ENCODE data around the gene UBE2E3.

The UBE2E3 gene

GRCh38 chr2:181111059-181111458 is 130.7 kb downstream of the UBE2E3 start:
- no peaks in the 10 kb centered on the region for H3K36me3 ChIP-seq (ENCODE audit: control insufficient read depth in 1 of 2, insufficient read depth in 2 of 2, low read length in 2 of 2)
- H4K8ac ChIP-seq (ENCODE audit: low read depth, low read length), result no peak overlapping the region
- H3K27me3 ChIP-seq (ENCODE audit: insufficient read depth, low read length), result no peaks in the 10 kb centered on the region
- no peak overlapping the region for H3K4me3 ChIP-seq (ENCODE audit: low read depth, low read length)
- H4K91ac ChIP-seq (ENCODE audit: low read depth, low read length), result no peak overlapping the region
- H3K23ac ChIP-seq (ENCODE audit: low read length), result no peak overlapping the region
- no peak overlapping the region for H2AFZ ChIP-seq (ENCODE audit: insufficient read depth, low read length, poor library complexity)
- H3K18ac ChIP-seq (ENCODE audit: low read length), result no peak overlapping the region
- H3K79me2 ChIP-seq (ENCODE audit: control insufficient read depth, insufficient read depth, low read length, poor library complexity), result no peaks in the 10 kb centered on the region
- no CpG with 5 or more reads among the region's 2 CpGs for WGBS (ENCODE audit: extremely low coverage, insufficient coverage, insufficient read length)
- no peaks in the 10 kb centered on the region for H3K9me3 ChIP-seq (ENCODE audit: insufficient read depth, low read depth, low read length)
- no peak overlapping the region for H2AK5ac ChIP-seq (ENCODE audit: low read length)
- H3K4me1 ChIP-seq (ENCODE audit: control insufficient read depth in 1 of 2, insufficient read depth in 2 of 2, low read length in 2 of 2), result no peaks in the 10 kb centered on the region
- DNase-seq, result no peak
- no peak overlapping the region for H3K9ac ChIP-seq (ENCODE audit: low read length)
- no peak overlapping the region for H2BK120ac ChIP-seq (ENCODE audit: insufficient read depth, low read length, poor library complexity)
- H4K12ac ChIP-seq (ENCODE audit: low read depth, low read length), result no peak overlapping the region
- H3K14ac ChIP-seq (ENCODE audit: low read length), result no peak overlapping the region
- no peak overlapping the region for H2BK5ac ChIP-seq (ENCODE audit: low read depth, low read length, poor library complexity)
- no peak overlapping the region for H3K4ac ChIP-seq (ENCODE audit: low read depth, low read length)
- H2BK12ac ChIP-seq (ENCODE audit: low read length), result no peak overlapping the region
- H3K79me1 ChIP-seq (ENCODE audit: low read length), result no peaks in the 10 kb centered on the region
- no peak overlapping the region for H3K4me2 ChIP-seq (ENCODE audit: low read length)
- H3K27ac ChIP-seq (ENCODE audit: low read depth, low read length), result no peak overlapping the region

GRCh38 chr2:181112916-181113315 is 132.5 kb downstream of the UBE2E3 start:
- H4K12ac ChIP-seq (ENCODE audit: low read depth, low read length), result no peak overlapping the region
- H3K36me3 ChIP-seq (ENCODE audit: control insufficient read depth in 1 of 2, insufficient read depth in 2 of 2, low read length in 2 of 2), result no peaks in the 10 kb centered on the region
- H3K9me3 ChIP-seq (ENCODE audit: insufficient read depth, low read depth, low read length), result no peaks in the 10 kb centered on the region
- no peak overlapping the region for H2AFZ ChIP-seq (ENCODE audit: insufficient read depth, low read length, poor library complexity)
- no peak overlapping the region for H2BK120ac ChIP-seq (ENCODE audit: insufficient read depth, low read length, poor library complexity)
- no peak overlapping the region for H2AK5ac ChIP-seq (ENCODE audit: low read length)
- H3K14ac ChIP-seq (ENCODE audit: low read length), result no peak overlapping the region
- H3K18ac ChIP-seq (ENCODE audit: low read length), result no peak overlapping the region
- H2BK5ac ChIP-seq (ENCODE audit: low read depth, low read length, poor library complexity), result no peak overlapping the region
- H3K4me2 ChIP-seq (ENCODE audit: low read length), result no peak overlapping the region
- no CpG with 5 or more reads among the region's 1 CpG for WGBS (ENCODE audit: extremely low coverage, insufficient coverage, insufficient read length)
- H4K8ac ChIP-seq (ENCODE audit: low read depth, low read length), result no peak overlapping the region
- H4K91ac ChIP-seq (ENCODE audit: low read depth, low read length), result no peak overlapping the region
- H3K27me3 ChIP-seq (ENCODE audit: insufficient read depth, low read length), result no peaks in the 10 kb centered on the region
- H3K4ac ChIP-seq (ENCODE audit: low read depth, low read length), result no peak overlapping the region
- no peak overlapping the region for H3K23ac ChIP-seq (ENCODE audit: low read length)
- no peaks in the 10 kb centered on the region for H3K79me1 ChIP-seq (ENCODE audit: low read length)
- H3K9ac ChIP-seq (ENCODE audit: low read length), result no peak overlapping the region
- no peaks in the 10 kb centered on the region for H3K4me1 ChIP-seq (ENCODE audit: control insufficient read depth in 1 of 2, insufficient read depth in 2 of 2, low read length in 2 of 2)
- no peak overlapping the region for H3K4me3 ChIP-seq (ENCODE audit: low read depth, low read length)
- no peak for DNase-seq
- no peaks in the 10 kb centered on the region for H3K79me2 ChIP-seq (ENCODE audit: control insufficient read depth, insufficient read depth, low read length, poor library complexity)
- H2BK12ac ChIP-seq (ENCODE audit: low read length), result no peak overlapping the region
- no peak overlapping the region for H3K27ac ChIP-seq (ENCODE audit: low read depth, low read length)
